ENCODE data around the gene CEP44. TPM values are rescaled to one million over a fixed set of nuclear protein-coding genes. Genes with fewer than 3 reads are reported as not detected.
A peak's percentile ranks its signal among the peaks of the same experiment; 100 is the strongest.
"Not testable (repeated sequence)": the region's sequence is repeated elsewhere in the genome, so short reads cannot be mapped to it uniquely, and the experiment has no call there.

The CEP44 gene
- total RNA-seq, 2 donors from 2014 or later: 10.7 to 15.5 TPM

DNA sequence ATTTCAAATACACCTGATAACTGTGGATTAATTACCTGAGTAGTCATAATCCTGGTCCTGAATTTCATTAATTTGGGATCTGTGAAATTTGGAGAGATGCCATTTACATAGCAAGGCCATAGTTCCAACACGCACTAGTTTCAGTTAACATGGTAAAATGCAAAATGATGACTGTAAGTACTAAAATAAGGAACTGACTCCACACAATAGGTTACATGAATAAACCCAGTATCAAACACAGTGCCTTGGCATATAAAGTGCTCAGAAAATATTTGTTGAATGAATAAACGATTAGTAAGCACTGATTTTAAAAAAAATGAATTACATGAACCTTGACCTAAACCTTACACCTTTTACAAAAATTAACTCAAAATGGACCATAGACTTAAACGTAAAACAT is 9.3 kb upstream of the CEP44 start:
- intact Hi-C loops (cut with DNase I, micrococcal nuclease): no loop called here
- DNase-seq (no peak), ATAC-seq (no peak)

GRCh38 chr4:174275101-174275500 is 8.6 kb upstream of the CEP44 start:
- DNase-seq (no peak), ATAC-seq (no peak)
- intact Hi-C loops (cut with DNase I, micrococcal nuclease): no loop called here

DNA sequence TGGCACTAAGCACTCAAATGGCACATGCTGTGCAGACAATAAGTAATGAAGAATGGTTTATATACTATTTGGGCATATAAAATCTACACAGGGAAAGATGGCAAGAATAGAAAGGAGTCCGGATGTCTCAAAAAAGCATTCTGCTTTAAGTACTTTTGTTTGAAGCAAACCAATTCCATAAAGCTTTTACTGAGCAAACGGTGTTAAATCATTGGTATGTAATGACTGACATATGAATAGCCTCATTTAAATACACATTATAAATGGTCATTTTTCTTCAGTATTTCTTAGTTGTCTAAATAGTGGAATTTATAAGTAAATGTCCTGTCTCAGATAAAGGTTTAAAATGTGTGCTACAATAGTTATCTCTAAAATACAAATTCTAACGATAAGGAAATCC is 6.3 kb upstream of the CEP44 start:
- intact Hi-C loops (cut with DNase I, micrococcal nuclease): no loop called here
- no peak for ATAC-seq
- DNase-seq: no peak

GRCh38 chr4:174278467-174278866 is 5.2 kb upstream of the CEP44 start:
- intact Hi-C loops (cut with DNase I, micrococcal nuclease): no loop called here
- ATAC-seq (no peak), DNase-seq (no peak)

DNA sequence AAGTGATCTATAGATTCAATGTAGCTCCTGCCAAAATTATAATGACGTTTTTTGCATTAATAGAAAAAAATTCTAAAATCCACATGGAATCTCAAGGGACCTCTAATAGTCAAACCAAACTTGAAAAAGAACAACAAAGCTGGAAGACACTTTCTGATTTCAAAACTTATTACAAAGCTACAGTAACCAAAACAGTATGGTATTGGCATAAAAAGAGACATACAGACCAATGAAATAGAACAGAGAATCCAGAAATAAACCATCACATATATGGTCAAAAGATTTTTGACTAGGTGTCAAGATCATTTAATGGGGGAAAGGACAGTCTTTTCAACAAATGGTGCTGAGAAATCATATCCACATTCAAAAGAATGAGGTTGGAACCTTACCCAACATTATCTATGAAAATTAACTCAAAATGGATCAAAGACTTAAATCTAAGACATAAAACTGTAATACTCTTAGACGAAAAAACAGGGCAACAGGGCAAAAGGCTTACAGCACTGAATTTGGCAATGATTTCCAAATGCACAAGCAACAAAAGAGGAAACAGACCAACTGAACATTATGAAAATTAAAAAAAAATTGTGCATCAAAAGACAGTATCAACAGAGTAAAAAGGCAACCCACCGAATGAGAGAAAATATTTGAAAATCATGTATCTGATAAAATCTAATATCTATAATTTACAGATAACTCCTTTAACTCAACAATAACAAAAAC is 4.1 kb upstream of the CEP44 start:
- ATAC-seq: no peak
- no peak for DNase-seq
- intact Hi-C loops (cut with DNase I, micrococcal nuclease): no loop called here

GRCh38 chr4:174281182-174281737 is 2.5 kb upstream of the CEP44 start:
- DNase-seq: no peak
- ATAC-seq: no peak

GRCh38 chr4:174281901-174282300 is 1.8 kb upstream of the CEP44 start:
- ATAC-seq (no peak), DNase-seq (no peak)
- intact Hi-C loops (cut with DNase I, micrococcal nuclease): no loop called here

More at GRCh38 chr4:174281182-174281737, 2.5 kb upstream of the CEP44 start:
- intact Hi-C loops (cut with DNase I, micrococcal nuclease): no loop called here

DNA sequence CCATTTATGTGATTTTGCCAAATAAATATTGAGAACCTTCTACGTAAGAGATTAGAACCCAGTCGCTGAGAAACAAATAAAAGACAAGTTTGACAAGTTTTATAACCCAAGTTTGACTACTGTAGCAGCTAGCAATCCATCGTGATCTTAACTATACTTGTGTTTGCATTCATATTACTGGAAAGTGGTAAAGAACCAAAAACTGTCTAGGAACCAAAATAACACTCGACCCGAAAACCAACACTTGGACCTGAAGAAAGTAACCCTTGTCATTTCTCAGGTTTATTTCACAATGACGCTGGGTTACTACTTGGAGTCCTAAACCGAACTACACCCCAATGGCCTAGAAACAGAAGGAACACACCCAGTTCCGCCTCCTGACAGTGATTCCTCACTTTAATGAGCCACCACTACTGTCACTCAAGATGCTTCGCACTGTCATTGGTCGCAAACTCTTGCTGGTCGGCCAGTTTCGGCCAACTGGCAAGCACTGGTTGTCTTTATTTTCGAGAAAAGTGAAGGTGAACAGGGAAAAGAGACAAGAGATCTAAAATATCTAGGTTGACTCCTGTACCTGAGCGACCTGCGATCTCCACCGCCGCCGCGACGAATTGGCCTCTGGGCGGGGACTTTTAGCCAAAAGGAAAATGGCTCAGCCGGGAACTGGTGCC is 740 bp upstream of the CEP44 start:
- peak; percentile 77 to 88 for DNase-seq
- intact Hi-C loops (cut with DNase I, micrococcal nuclease): no loop called here
- peak; percentile 95 for ATAC-seq

DNA sequence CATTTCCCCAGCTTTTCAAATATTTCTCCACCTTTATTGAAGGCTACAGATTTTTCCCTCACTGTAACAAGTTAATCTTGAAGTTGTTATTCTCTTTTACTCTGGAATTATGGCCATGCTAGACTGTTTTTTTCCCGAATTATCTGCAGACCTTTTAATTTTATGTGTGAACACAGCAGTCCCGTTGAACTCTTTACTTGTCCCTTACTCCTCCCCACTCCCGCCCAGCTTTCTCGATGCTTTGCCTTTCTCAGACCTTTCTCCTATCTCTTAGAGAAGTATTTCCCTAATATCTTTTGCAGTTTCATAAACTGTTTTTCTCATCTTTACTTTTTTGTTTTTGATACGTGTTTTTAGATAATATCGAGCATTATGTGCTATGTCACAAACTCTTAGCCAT is 776 bp downstream of the CEP44 start:
- intact Hi-C loops (cut with DNase I, micrococcal nuclease): no loop called here
- ATAC-seq (no peak), DNase-seq (peak in 1 of 2 donors; percentile 16)

DNA sequence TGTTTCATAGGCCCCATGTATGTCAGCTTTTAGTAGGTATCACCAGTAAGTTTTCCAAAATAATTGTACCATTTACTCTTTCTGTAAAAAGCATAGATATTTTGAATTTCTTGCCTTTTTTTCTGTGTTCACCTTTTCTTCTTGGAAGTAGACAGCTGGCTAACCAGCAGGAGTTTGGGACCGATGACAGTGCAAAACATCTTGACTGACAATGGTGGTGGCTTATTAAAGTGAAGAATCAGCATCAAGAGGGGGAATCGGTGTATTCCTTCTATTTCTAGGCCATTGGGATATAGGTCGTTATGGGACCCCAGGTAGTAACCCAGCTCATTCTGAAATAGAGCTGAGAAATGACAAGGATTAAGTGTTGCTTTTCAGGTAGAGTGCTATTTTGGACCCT is 3.2 kb downstream of the CEP44 start:
- DNase-seq: no peak
- intact Hi-C loops (cut with DNase I, micrococcal nuclease): no loop called here
- no peak for ATAC-seq

DNA sequence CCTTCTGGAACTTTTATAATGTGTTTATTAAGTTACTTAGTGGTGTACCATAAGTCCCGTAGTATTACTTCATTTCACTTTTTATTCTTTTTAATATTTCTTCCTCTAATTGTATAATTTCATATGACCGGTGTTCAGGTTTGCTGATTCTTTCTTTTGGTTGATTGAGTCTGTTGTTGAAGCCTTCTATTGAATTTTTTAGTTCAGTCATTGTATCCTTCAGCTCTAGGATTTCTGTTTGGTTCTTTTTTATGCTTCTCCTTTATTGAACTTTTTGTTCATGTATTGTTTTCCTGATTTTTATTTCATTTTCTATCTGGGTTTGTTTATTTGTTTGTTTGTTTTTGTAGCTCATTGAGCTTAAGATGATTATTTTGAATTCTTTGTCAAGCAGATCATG is 8.8 kb downstream of the CEP44 start:
- intact Hi-C loops (cut with DNase I, micrococcal nuclease): no loop called here
- ATAC-seq (no peak), DNase-seq (no peak)

DNA sequence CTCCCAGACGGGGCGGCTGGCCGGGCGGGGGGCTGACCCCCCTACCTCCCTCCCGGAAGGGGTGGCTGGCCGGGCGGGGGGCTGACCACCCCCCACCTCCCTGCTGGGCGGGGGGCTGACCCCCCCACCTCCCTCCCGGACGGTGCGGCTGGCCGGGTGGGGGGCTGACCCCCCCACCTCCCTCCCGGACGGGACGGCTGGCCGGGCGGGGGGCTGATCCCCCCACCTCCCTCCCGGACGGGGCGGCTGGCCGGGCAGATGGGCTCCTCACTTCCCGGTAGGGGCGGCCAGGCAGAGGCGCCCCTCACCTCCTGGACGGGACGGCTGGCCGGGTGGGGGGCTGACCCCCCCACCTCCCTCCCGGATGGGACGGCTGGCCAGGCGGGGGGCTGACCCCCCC is 10.9 kb downstream of the CEP44 start:
- intact Hi-C loops (cut with DNase I, micrococcal nuclease); ATAC-seq; DNase-seq: not testable (repeated sequence)

DNA sequence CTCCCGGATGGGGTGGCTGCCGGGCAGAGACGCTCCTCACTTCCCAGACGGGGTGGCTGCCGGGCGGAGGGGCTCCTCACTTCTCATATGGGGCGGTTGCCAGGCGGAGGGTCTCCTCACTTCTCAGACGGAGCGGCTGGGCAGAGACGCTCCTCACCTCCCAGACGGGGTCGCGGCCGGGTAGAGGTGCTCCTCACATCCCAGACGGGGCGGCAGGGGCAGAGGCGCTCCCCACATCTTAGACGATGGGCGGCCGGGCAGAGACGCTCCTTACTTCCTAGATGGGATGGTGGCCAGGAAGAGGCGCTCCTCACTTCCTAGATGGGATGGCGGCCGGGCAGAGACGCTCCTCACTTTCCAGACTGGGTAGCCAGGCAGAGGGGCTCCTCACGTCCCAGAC is 11.4 kb downstream of the CEP44 start:
- DNase-seq; ATAC-seq; intact Hi-C loops (cut with DNase I, micrococcal nuclease): not testable (repeated sequence)

DNA sequence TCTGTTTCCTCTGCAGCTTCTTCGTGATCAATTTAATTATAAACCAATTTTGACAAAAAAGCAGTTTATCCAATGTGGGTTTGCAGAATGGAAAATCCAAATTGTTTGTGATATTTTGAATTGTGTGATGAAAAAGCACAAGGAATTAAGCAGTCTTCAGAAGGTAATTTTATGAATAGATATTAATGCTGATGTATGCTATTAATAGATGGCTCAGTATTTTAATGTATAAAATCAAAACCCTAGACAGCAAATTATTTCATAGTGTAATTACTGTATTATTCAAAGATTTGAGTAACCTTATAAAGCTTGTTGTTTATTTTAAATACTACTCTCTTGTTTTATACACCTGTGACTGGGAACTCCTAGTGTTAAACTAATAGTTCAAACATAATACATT is 20.0 kb downstream of the CEP44 start:
- ATAC-seq (no peak), DNase-seq (no peak)
- intact Hi-C loops (cut with DNase I, micrococcal nuclease): no loop called here

DNA sequence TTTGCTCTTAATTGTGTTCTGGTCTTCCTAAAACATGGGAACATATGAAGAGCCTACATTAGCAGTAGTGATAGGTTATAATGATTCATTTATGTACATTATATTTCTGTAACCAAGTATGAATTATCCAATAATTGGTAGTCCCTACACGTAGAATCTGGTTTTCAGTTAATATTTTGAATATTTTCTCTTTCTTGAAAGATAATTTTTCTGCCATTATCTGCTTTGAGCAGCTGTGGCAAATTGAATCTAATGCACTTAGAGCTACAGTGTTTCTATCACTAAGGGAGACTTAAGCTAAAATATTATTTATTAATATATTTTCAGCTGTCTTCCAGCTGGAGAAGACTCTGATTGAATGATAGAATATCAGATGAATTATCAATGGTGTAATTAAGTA is 21.0 kb downstream of the CEP44 start:
- intact Hi-C loops (cut with DNase I, micrococcal nuclease): no loop called here
- DNase-seq (no peak), ATAC-seq (no peak)

- no peak for DNase-seq
- intact Hi-C loops (cut with DNase I, micrococcal nuclease): no loop called here
- ATAC-seq: no peak
Measured at GRCh38 chr4:174305961-174306360, 22.2 kb downstream of the CEP44 start.

DNA sequence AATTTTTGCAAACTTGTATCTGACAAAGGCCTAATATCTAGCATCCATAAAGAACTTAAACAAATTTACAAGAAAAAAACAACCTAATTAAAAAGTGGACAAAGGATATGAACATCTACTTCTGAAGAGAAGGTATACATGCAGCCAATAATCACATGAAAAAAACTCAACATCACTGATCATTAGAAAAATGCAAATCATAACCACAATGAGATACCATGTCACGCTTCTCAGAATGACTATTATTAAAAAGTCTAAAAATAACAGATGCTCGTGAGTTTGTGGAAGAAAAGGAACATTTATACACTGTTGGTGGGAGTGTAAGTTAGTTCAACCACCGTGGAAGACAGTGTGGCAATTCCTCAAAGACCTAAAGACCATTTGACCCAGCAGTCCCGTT is 24.0 kb downstream of the CEP44 start:
- DNase-seq (no peak), ATAC-seq (no peak)
- intact Hi-C loops (cut with DNase I, micrococcal nuclease): no loop called here

- ATAC-seq (no peak), DNase-seq (no peak)
- intact Hi-C loops (cut with DNase I, micrococcal nuclease): loop anchor here in 1 of 2 donors (10.0 kb wide), 1 partner anchor 98 kb away; no protein-coding TSS in a partner anchor
Measured at GRCh38 chr4:174312993-174313392, 29.3 kb downstream of the CEP44 start.

DNA sequence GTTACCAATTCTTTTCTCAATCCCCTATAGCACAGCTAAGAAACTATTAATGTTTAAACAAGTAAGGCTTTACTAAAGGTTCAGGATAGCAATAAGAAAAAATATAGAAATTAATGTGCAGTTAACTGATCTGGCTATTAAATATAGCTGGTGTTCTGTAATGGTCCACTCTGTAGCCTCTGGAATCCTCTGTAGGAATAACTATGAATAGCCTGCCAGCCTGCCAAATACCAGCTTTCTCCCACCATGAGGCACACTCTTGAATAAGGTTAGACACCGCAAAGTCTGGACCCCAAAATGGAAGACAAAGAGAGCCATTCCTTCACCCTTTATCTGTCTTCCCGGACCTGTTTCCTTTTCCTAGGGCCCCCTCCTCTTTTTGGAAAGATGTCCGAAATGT is 30.6 kb downstream of the CEP44 start:
- intact Hi-C loops (cut with DNase I, micrococcal nuclease): loop anchor here in 1 of 2 donors (10.0 kb wide), 1 partner anchor 99 kb away; no protein-coding TSS in a partner anchor
- DNase-seq: no peak
- no peak for ATAC-seq

DNA sequence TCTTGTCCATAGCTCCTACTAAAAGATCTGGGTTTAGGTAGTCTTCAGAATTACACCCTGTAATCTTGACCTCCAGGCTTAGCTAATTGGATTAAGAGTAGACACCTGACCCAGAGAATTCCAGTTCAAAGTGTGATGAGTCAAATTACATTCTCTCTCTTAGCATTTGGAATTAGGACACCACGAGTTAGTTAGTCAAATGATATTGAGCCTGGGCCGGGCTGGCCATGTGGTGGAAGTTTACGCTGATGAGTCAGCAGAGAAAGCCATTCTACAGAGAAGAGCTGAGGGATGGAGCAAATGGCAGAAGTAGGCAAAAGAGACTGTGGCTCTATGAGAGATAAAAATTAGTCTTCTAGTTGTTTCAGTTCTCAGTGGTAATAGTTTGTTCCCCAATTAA is 31.1 kb downstream of the CEP44 start:
- DNase-seq (no peak), ATAC-seq (no peak)
- intact Hi-C loops (cut with DNase I, micrococcal nuclease): loop anchor here in 1 of 2 donors (10.0 kb wide), 1 partner anchor 100 kb away; no protein-coding TSS in a partner anchor
